Activated CD4-positive, alpha-beta memory T cell treated with anti-CD3 and anti-CD28 coated beads, Interleukin-2, amount 10 ng/mL, durations not matched to agents 7 days and 5 days (primary cell): ENCODE data around the gene ESD. TPM values are rescaled to one million over a fixed set of nuclear protein-coding genes. Genes with fewer than 3 reads are reported as not detected.
"Not testable (repeated sequence)": the region's sequence is repeated elsewhere in the genome, so short reads cannot be mapped to it uniquely, and the experiment has no call there.

Source experiments
- CTCF ChIA-PET: fragments of 350-600 bp; sonication (Branson Sonifier 250); formaldehyde crosslinking; loops from one replicate; lab custom pipeline; 2021; ENCODE audit warnings: antibody characterized with exemption, inconsistent platforms; lab: Charles Lee
- POLR2A ChIA-PET: fragments of 350-600 bp; sonication (Branson Sonifier 250); formaldehyde crosslinking; loops from one replicate; lab custom pipeline; 2021; ENCODE audit warnings: antibody characterized with exemption; lab: Charles Lee
- DNase-seq: peaks from one replicate; pipeline ENCODE4 v3.0.0-alpha.2; 2020
- H3K27ac Mint-ChIP-seq: one replicate; pipeline ENCODE4 v1.8.0; 2021; ENCODE audit warnings: mild to moderate bottlenecking, mixed read lengths
- H3K27me3 Mint-ChIP-seq: one replicate; pipeline ENCODE4 v1.8.0; 2021; ENCODE audit warnings: mixed read lengths
- H3K36me3 Mint-ChIP-seq: one replicate; pipeline ENCODE4 v1.8.0; 2021; ENCODE audit warnings: low read depth, mixed read lengths
- H3K4me1 Mint-ChIP-seq: one replicate; pipeline ENCODE4 v1.8.0; 2021; ENCODE audit warnings: mixed read lengths
- H3K4me3 Mint-ChIP-seq: one replicate; pipeline ENCODE4 v1.8.0; 2021; ENCODE audit warnings: mild to moderate bottlenecking, mixed read lengths
- H3K9me3 Mint-ChIP-seq: one replicate; pipeline ENCODE4 v1.8.0; 2021; ENCODE audit warnings: mixed read lengths
- total RNA-seq, 2 experiments: library from RNA; stranded (reverse); gene quantifications; one replicate each; pipeline ENCODE4 v1.2.3, GENCODE V29; 2021

The ESD gene
- total RNA-seq, 2 experiments from 2014 or later: 76.7 to 76.9 TPM

DNA sequence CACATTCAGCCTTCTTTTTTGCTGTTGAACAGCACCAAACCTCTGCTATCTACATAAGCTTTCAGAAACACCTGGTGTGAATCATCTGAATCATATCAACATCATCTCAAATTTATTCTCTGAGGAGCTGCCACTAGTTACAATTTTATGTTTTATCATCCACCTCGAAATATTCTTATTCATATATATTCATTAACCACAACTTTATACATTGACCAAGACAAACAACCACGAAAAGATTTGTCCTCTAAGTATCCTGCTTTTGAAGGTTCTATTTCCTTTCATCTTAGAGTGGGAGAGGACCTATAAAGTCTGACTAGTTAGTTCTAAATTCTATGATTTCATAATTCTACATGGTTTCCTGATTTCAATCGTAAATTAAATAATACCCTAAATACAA is 18.9 kb downstream of the ESD start:
- no peak overlapping the region for H3K4me3 Mint-ChIP-seq
- CTCF ChIA-PET: no interaction called here
- H3K9me3 Mint-ChIP-seq: no peaks in the 10 kb centered on the region
- DNase-seq: no peak
- no peaks in the 10 kb centered on the region for H3K4me1 Mint-ChIP-seq
- H3K36me3 Mint-ChIP-seq: peaks cover 58% of the 10 kb centered on the region
- no peaks in the 10 kb centered on the region for H3K27me3 Mint-ChIP-seq
- no peak overlapping the region for H3K27ac Mint-ChIP-seq
- POLR2A ChIA-PET: no interaction called here

DNA sequence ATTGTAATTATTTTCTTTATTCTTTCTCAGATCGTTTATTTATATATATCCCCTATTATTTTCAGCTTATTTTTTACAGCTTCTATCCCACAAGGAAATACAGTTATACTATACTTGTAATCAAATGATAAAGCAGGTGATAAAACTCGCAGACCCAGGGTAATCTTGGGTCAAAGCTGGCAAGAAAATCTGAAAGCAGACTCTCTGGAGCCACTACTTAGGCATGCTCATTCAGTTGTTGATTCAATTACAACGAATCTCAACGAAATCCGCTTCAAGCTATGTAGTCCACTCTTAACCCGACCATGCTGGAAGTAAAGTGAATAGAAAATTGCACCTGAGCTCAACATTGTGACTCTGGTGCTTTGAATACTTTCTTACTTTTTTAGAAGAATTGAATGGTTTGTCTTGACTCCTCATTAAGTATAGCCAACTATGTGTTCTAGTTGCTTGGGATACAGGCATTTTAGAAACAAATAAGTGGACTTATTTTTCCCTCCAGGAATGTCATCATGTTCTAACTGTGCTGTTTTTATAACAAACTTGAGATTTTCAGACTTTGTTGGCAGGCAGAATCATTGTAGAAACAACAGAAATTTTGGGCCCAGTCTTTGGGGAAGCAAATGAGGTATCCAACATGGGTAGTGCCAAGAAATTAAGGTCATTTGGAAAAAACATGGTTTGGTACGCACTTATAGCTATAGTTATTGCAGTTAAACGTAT is 21.4 kb downstream of the ESD start:
- Mint-ChIP-seq H3K4me1 (no peaks in the 10 kb centered on the region), H3K27ac (no peak overlapping the region), H3K4me3 (no peak overlapping the region), H3K36me3 (peaks cover 60% of the 10 kb centered on the region), H3K27me3 (no peaks in the 10 kb centered on the region), H3K9me3 (no peaks in the 10 kb centered on the region)
- ChIA-PET POLR2A (interaction anchor here (0.6 to 2.2 kb wide), 2 partner anchors 21 to 22 kb away, joined by 3 to 5 read pairs; no protein-coding TSS in a partner anchor), CTCF (interaction anchor here (1.8 kb wide), 1 partner anchor 10 kb away, joined by 4 read pairs; no protein-coding TSS in a partner anchor)
- DNase-seq: no peak

DNA sequence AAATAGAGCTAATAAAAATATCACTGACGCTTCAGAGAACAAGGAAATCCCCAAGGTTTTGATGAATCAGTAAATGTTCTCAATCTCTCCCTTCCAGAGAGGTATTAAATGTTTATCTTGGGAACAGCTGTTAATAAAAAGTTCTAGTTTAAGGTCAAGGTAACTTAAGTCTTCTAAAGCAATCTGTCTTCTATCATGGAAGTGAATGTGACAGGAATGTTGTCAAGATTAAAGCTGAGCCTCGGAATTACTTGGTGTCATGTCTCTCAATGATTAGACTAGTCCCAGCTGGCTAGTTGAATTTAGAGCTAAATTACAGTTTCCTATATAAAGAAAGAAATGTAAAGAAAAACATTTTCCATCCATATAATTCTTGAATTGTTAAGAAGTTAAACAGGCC is 23.4 kb downstream of the ESD start:
- Mint-ChIP-seq H3K27me3 (no peaks in the 10 kb centered on the region), H3K4me1 (no peaks in the 10 kb centered on the region), H3K9me3 (no peaks in the 10 kb centered on the region), H3K27ac (no peak overlapping the region), H3K4me3 (no peak overlapping the region), H3K36me3 (peaks cover 65% of the 10 kb centered on the region)
- CTCF ChIA-PET: interaction anchor here (0.6 kb wide), 1 partner anchor 277 kb away, joined by 3 read pairs; no protein-coding TSS in a partner anchor
- DNase-seq: no peak
- POLR2A ChIA-PET: interaction anchor here (2.2 kb wide), 1 partner anchor 23 kb away, joined by 5 read pairs; no protein-coding TSS in a partner anchor

DNA sequence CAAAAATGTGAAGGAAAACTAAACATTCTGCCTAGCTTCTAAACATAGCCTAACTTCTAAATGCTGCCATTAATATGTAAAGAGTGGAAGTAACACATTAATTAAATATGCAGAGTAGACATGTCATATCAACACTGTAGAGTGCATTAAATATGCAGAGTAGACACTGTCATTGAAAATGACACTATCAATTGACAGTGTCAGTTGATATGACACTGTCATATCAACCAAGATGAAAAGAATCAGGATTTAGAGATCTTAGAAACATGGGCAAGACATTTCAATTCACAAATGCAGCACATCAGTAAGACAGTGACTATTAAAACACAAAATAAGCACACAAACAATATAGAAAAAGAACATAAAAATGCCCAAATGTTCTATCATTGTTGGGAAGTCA is 25.3 kb downstream of the ESD start:
- Mint-ChIP-seq H3K27ac (no peak overlapping the region), H3K4me1 (no peaks in the 10 kb centered on the region), H3K9me3 (no peaks in the 10 kb centered on the region), H3K36me3 (peaks cover 54% of the 10 kb centered on the region), H3K27me3 (no peaks in the 10 kb centered on the region), H3K4me3 (no peak overlapping the region)
- CTCF ChIA-PET: no interaction called here
- no peak for DNase-seq
- POLR2A ChIA-PET: no interaction called here

DNA sequence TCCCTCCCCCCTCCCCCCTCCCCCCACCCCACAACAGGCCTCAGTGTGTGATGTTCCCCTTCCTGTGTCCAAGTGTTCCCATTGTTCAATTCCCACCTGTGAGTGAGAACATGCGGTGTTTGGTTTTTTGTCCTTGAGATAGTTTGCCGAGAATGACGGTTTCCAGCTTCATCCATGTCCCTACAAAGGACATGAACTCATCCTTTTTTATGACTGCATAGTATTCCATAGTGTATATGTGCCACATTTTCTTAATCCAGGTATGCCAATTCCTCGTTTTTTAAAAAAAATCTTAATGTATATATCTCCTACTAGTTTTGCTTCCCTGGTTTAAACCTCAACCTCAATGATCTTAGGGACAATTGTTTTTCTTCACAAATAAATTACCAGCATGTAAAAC is 27.0 kb downstream of the ESD start:
- H3K27ac Mint-ChIP-seq, H3K27me3 Mint-ChIP-seq, H3K4me3 Mint-ChIP-seq, H3K4me1 Mint-ChIP-seq, H3K9me3 Mint-ChIP-seq, DNase-seq, CTCF ChIA-PET: not testable (repeated sequence)
- H3K36me3 Mint-ChIP-seq: peaks cover 44% of the 10 kb centered on the region
- POLR2A ChIA-PET: interaction anchor here (0.7 kb wide), 1 partner anchor 780 kb away, joined by 3 read pairs; no protein-coding TSS in a partner anchor

DNA sequence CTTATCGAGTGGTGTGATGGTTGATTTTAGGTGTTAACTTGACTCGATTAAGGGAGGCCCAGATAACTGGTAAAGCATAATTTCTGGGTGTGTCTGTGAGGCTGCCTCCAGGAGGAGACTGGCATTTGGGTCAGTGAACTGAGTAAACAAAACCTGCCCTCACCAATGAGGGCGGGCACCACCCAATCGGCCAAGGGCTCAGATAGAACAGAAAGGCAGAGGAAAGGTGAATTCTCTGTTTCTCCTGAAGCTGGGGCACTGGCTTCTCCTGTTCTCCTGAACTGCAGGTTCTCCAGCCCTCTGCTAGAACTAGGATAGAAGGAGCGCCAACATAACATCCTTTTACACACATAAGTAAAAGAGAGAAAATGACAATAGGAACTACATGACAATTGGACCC is 35.1 kb downstream of the ESD start:
- no peaks in the 10 kb centered on the region for H3K36me3 Mint-ChIP-seq
- no peaks in the 10 kb centered on the region for H3K27me3 Mint-ChIP-seq
- ChIA-PET POLR2A (interaction anchor here (0.7 kb wide), 1 partner anchor 1903 kb away, joined by 3 read pairs; no protein-coding TSS in a partner anchor), CTCF (interaction anchor here (0.6 to 1.1 kb wide), 2 partner anchors 8 to 1452 kb away, joined by 3 read pairs; no protein-coding TSS in a partner anchor)
- DNase-seq: no peak
- no peak overlapping the region for H3K27ac Mint-ChIP-seq
- peaks cover 21% of the 10 kb centered on the region for H3K4me1 Mint-ChIP-seq
- no peaks in the 10 kb centered on the region for H3K9me3 Mint-ChIP-seq
- H3K4me3 Mint-ChIP-seq: no peak overlapping the region

DNA sequence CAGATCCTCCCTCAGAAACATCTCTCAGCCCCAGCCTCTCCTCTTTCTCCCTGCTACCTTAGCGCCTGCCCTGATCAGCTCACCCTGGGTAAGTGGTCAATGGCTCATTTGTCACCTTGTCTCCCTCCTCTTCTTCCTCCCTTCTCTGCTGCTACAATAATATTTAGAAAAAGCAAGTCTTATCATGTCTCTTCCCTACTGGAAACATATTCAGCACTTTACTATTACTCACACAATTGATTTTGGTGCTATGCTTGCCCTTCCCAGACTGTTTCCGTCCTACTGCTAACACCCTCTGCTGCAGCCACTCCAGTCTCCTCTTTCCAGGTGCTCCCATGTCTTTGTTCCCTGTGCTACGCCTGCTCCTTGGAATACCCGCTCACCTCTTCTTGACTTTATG is 35.8 kb downstream of the ESD start:
- CTCF ChIA-PET: no interaction called here
- Mint-ChIP-seq H3K4me3 (no peak overlapping the region), H3K36me3 (no peaks in the 10 kb centered on the region), H3K27ac (no peak overlapping the region), H3K4me1 (peaks cover 21% of the 10 kb centered on the region), H3K27me3 (no peaks in the 10 kb centered on the region), H3K9me3 (no peaks in the 10 kb centered on the region)
- DNase-seq: no peak
- POLR2A ChIA-PET: no interaction called here

DNA sequence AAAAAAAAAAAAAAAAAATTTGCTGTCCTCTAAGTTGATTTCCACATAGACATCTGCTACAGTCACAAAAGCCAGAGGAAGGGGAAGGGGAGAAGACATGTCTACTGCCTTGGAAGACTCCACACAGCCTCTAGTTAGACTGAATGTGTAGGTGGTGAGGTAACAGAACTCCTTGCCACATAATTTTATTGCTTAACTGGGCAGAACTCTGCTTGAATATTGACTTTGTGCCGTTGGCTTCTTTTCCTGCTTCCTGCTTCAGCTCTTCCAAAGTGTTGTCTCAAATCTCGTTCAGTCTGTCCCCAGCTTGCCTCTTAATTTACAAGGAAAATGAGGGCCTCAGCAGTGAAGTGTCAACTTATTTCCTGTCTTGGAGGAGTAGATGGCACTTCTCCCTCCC is 37.1 kb downstream of the ESD start:
- no peak overlapping the region for H3K27ac Mint-ChIP-seq
- no peaks in the 10 kb centered on the region for H3K27me3 Mint-ChIP-seq
- H3K9me3 Mint-ChIP-seq: no peaks in the 10 kb centered on the region
- no peak for DNase-seq
- H3K4me3 Mint-ChIP-seq: no peak overlapping the region
- ChIA-PET CTCF (no interaction called here), POLR2A (no interaction called here)
- no peaks in the 10 kb centered on the region for H3K36me3 Mint-ChIP-seq
- H3K4me1 Mint-ChIP-seq: peaks cover 21% of the 10 kb centered on the region

DNA sequence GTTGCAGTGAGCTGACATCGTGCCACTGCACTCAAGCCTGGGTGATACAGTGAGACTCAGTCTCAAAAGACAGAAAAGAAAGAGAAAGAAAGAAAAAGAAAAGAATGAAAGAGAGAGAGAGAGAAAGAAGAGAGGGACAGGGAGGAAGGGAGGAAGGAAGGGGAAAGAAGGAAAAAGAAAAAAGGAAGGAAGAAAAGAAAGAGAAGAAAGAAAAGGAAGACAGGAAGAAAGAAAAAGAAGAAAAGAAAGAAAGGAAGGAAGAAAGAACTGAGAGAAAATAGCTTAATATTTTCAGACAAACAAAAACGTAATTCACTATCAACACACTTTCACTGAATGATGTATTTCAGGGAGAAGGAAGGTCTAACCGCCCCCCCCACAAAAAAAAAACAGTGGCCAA is 39.3 kb downstream of the ESD start:
- Mint-ChIP-seq H3K4me1 (peaks cover 33% of the 10 kb centered on the region), H3K4me3 (no peak overlapping the region), H3K9me3 (no peaks in the 10 kb centered on the region), H3K27me3 (no peaks in the 10 kb centered on the region), H3K27ac (no peak overlapping the region), H3K36me3 (no peaks in the 10 kb centered on the region)
- CTCF ChIA-PET: no interaction called here
- POLR2A ChIA-PET: no interaction called here
- DNase-seq: no peak

DNA sequence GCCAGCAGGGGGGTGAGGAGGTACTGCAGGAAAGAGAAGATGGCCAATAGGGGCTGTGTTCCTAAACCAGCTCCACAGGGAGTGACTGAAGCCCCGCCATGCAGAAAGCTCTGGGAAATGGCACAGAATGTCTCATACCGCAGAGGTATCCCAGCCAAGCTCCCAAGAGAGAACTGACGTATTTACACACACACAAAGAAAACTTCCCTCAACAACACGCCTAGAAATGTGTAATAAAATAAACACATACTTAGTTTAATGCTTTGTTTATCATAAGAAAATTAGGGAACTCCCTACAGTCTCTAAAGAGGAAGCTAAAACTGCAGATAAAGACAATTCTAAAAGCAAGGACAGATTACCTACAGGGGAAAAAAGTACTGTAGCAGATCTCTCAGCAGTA is 40.0 kb downstream of the ESD start:
- Mint-ChIP-seq H3K27ac (no peak overlapping the region), H3K4me1 (peaks cover 39% of the 10 kb centered on the region)
- POLR2A ChIA-PET: no interaction called here

DNA sequence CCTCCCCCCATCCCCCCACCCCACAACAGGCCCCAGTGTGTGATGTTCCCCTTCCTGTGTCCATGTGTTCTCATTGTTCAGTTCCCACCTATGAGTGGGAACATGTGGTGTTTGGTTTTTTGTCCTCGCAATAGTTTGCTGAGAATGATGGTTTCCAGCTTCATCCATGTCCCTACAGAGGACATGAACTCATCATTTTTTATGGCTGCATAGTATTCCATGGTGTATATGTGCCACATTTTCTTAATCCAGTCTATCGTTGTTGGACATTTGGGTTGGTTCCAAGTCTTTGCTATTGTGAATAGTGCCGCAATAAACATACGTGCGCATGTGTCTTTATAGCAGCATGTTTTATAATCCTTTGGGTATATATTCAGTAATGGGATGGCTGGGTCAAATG is 41.5 kb downstream of the ESD start:
- H3K4me3 Mint-ChIP-seq, CTCF ChIA-PET, H3K27ac Mint-ChIP-seq, H3K27me3 Mint-ChIP-seq, POLR2A ChIA-PET, H3K9me3 Mint-ChIP-seq, DNase-seq: not testable (repeated sequence)
- H3K4me1 Mint-ChIP-seq: peaks cover 52% of the 10 kb centered on the region
- H3K36me3 Mint-ChIP-seq: peaks cover 13% of the 10 kb centered on the region

More for the DNA sequence above, 40.0 kb downstream of the ESD start:
- DNase-seq: no peak
- Mint-ChIP-seq H3K4me3 (no peak overlapping the region), H3K36me3 (peaks cover 3% of the 10 kb centered on the region), H3K9me3 (no peaks in the 10 kb centered on the region), H3K27me3 (no peaks in the 10 kb centered on the region)
- CTCF ChIA-PET: no interaction called here

DNA sequence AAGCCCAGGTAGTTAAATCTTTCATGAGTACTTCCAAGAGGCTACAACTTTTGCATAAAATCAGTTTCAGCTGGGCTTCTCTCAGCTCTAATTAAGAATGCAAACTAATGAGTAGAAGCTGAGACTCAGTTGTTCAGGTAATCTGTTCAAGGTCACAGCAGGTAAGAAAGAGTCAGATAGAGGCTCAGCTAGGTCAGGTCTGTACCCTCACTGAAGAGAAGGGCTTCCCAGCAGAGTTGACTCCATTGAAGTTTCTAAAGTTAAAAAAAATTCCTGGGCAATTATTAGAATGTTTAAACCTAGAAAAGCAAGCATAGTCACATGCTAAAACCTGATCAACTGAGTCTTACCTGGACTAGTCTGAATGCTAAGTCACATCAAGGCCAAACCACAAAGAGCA is 42.1 kb downstream of the ESD start:
- no peak overlapping the region for H3K4me3 Mint-ChIP-seq
- no peaks in the 10 kb centered on the region for H3K9me3 Mint-ChIP-seq
- peaks cover 50% of the 10 kb centered on the region for H3K4me1 Mint-ChIP-seq
- POLR2A ChIA-PET: interaction anchor here (1.9 kb wide), 1 partner anchor 42 kb away, joined by 4 read pairs; the partner anchor contains the start of gene ESD
- DNase-seq: no peak
- no peaks in the 10 kb centered on the region for H3K27me3 Mint-ChIP-seq
- no peak overlapping the region for H3K27ac Mint-ChIP-seq
- CTCF ChIA-PET: no interaction called here
- peaks cover 17% of the 10 kb centered on the region for H3K36me3 Mint-ChIP-seq

DNA sequence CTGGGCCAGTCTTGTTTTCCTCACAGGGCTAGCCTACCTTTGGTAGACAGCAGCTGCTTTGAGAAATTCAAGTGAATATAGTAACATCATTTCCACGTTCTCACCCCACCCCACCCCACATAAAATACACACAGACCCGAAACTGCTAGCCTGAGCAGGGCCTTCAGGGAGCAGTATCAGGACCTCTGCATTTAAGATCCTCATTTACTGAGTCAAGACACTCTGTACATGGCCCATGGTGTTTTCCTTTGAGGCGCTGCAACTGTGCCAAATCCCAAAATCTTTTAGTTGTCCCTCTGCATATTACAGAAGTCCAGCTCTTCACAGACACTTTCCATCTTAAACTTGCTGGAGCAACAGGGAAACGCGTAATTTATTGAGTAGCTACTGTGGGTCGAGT is 43.0 kb downstream of the ESD start:
- H3K36me3 Mint-ChIP-seq: peaks cover 24% of the 10 kb centered on the region
- H3K27ac Mint-ChIP-seq: no peak overlapping the region
- ChIA-PET CTCF (interaction anchor here (1.0 to 2.4 kb wide), 3 partner anchors 9 to 202 kb away, joined by 3 to 10 read pairs (median 3); no protein-coding TSS in a partner anchor), POLR2A (interaction anchor here (1.9 kb wide), 1 partner anchor 43 kb away, joined by 4 read pairs; the partner anchor contains the start of gene ESD)
- no peak for DNase-seq
- no peaks in the 10 kb centered on the region for H3K27me3 Mint-ChIP-seq
- peaks cover 48% of the 10 kb centered on the region for H3K4me1 Mint-ChIP-seq
- no peaks in the 10 kb centered on the region for H3K9me3 Mint-ChIP-seq
- H3K4me3 Mint-ChIP-seq: no peak overlapping the region
